Motor neuron (in vitro differentiated cells): ENCODE measurements around the gene SLC9A5. TPM values are rescaled to one million over a fixed set of nuclear protein-coding genes. Genes with fewer than 3 reads are reported as not detected.

Experiments
- ATAC-seq, 8 experiments: fragments of 200-7000 bp; cut with Tn5 transposase; replicated peaks in 6 of 8; 2 replicates each; pipeline ENCODE4 v1.8.0; 2021; ENCODE audit warnings: mild to moderate bottlenecking in 8 of 8, moderate library complexity in 8 of 8
- H3K27ac ChIP-seq, 2 donors: fragments of 250-450 bp; sonication (Bioruptor Pico); 2 replicates each; pipeline ENCODE4 v1.9.0; 2021; ENCODE audit warnings: antibody characterized with exemption in 2 of 2, mild to moderate bottlenecking in 2 of 2, moderate library complexity in 1 of 2
- H3K4me1 ChIP-seq, 2 donors: fragments of 250-450 bp; sonication (Bioruptor Pico); replicated peaks in 1 of 2; 2 replicates each; pipeline ENCODE4 v1.6.1; 2021; ENCODE audit warnings: antibody characterized with exemption in 2 of 2, mild to moderate bottlenecking in 2 of 2, moderate library complexity in 1 of 2
- H3K4me3 ChIP-seq, 5 donors: fragments of 250-450 bp; sonication (Bioruptor Pico); 2 replicates each; pipeline ENCODE4 v1.9.0; 2021; ENCODE audit warnings: antibody characterized with exemption in 5 of 5, mild to moderate bottlenecking in 5 of 5, moderate library complexity in 4 of 5
- WGBS, 10 experiments: fragments of 450-650 bp; shearing (Covaris generic); methylation state at CpG; one replicate each; pipeline ENCODE4 v1.0.0; 2022; 5-methylcytosine and 5-hydroxymethylcytosine counted together
- in situ Hi-C, 9 experiments: fragments of 400-800 bp; cut with MboI; loops; one replicate each; pipeline ENCODE4 v1.15.0; 2021; ENCODE audit warnings: low sequenced_read_pairs in 9 of 9, low pct_unique_long_range_greater_than_20kb in 2 of 9; ENCODE audit not compliant: unreplicated experiment in 9 of 9
- total RNA-seq, 8 experiments: library from RNA; unstranded; fragments of 300-600 nt; gene quantifications; 2 replicates each; pipeline versions ENCODE4 v1.2.3 to v1.2.4, GENCODE V29; 2022

The SLC9A5 gene
- total RNA-seq, 8 experiments from 2014 or later = 0.92 to 2.4 (median 1.4) TPM

DNA sequence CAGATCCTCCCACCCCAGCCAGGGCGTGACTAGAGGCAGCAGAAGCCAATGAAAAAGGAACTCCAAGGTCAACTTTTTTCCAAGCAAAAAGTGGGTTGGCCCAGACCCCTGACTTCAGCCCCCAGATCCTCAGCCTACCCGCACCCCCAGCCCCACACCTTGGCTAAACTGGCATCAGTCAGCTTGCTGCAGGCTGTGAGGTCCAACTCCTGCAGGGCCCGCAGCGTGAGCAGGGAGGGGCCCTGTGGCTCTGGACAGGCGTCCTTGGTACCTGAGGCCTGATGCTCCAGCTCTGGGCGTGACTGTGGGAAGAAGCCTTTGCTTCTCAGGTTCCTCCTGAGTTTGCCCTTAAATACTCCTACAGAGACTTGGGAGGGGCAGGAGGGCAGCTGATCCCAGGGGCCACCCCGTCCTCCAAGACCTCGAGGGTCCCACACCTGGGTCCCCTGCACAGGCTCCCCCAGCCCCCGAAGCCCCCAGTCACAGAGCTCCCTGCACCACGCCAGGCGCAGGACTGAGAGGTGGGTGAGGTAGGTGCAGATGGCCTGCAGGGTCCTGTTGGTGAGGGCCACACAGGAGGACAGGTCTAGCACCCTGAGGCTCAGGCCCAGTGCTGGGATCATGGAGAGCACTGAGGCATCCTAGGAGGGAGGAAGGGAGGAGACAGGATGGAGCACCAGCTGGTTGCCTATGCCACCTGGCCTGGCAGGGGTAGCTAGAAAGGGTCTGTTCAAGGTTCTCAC lies 40.5 kb upstream of the SLC9A5 start:
- Histone ChIP-seq H3K27ac (no peak overlapping the region), H3K4me3 (no peak overlapping the region), H3K4me1 (no peaks in the 10 kb centered on the region)
- WGBS, 10 experiments = 93% methylated on average over 2 of the region's 11 CpGs; no CpG with 5 or more reads in 9 of the 10 experiments
- in situ Hi-C loops = no loop called here
- no peak for ATAC-seq

DNA sequence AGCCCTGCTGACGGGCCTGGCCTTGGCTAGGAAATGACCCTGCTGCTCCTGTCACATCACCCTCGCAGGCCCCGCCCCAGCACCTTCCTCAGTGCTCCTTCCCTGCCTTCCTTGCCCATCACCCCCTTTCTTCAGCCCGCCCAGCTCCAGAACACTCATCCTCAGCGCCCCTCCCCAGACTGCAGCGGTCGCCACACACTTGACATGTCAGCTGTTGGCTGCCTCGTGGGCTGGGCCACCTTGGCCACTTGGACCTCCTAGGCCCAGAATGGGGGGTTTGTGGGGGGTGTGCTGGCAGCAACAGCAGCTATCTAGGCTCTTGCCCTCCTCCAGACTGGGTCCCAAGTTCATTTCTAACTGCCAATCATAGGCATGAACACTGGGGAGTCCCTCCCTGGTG lies 39.2 kb upstream of the SLC9A5 start:
- WGBS, 10 experiments = 67 to 80% methylated on average over 1 of the region's 8 CpGs; no CpG with 5 or more reads in 8 of the 10 experiments
- in situ Hi-C loops = no loop called here
- no peak for ATAC-seq
- H3K4me1 ChIP-seq = no peaks in the 10 kb centered on the region
- H3K27ac ChIP-seq = no peak overlapping the region
- no peak overlapping the region for H3K4me3 ChIP-seq

- WGBS, 10 experiments = 70 to 94% (median 80%) methylated on average over 2 to 6 of the region's 25 CpGs; no CpG with 5 or more reads in 7 of the 10 experiments
- H3K27ac ChIP-seq = no peak overlapping the region
- ATAC-seq = peak in 2 of 8 experiments; percentile 1 to 6
- no peaks in the 10 kb centered on the region for H3K4me1 ChIP-seq
- in situ Hi-C loops = no loop called here
- H3K4me3 ChIP-seq = no peak overlapping the region
These were observed 38.5 kb upstream of the SLC9A5 start for GRCh38 chr16:67210069-67210937.

DNA sequence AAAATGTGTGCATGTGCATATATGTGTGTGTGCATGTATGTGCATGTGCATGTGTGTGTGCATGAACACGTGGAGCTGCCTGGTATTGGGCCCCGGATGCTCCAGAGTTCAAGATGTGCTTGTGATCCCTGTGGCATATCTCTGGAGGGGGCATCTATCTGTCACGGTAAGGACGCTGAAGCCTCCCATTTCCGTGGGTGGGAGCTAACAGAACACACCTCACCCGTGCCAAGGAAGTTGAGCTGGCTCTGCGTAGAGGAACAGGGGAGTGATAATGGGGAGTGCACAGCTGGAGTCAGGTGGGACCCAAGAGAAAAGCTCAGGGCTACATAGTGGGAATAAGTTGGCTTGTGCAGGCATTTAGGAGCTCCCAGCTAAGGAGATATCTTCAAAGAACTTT lies 37.1 kb upstream of the SLC9A5 start:
- no peak overlapping the region for H3K27ac ChIP-seq
- whole genome bisulfite sequencing, 10 experiments = 57 to 90% (median 79%) methylated on average over 1 to 5 of the region's 7 CpGs; no CpG with 5 or more reads in 6 of the 10 experiments
- H3K4me3 ChIP-seq = no peak overlapping the region
- no peaks in the 10 kb centered on the region for H3K4me1 ChIP-seq
- ATAC-seq = peak in 1 of 8 experiments; percentile 13
- in situ Hi-C loops = no loop called here

GRCh38 chr16:67212766-67213165 lies 36.0 kb upstream of the SLC9A5 start:
- in situ Hi-C loops = no loop called here
- Histone ChIP-seq H3K27ac (no peak overlapping the region), H3K4me1 (no peaks in the 10 kb centered on the region), H3K4me3 (no peak overlapping the region)
- ATAC-seq = no peak

- in situ Hi-C loops = no loop called here
- no peak for ATAC-seq
- Histone ChIP-seq H3K4me3 (no peak overlapping the region), H3K4me1 (no peaks in the 10 kb centered on the region), H3K27ac (no peak overlapping the region)
- WGBS, 10 experiments = 14 to 93% (median 73%) methylated on average over 1 to 6 of the region's 8 CpGs; no CpG with 5 or more reads in 2 of the 10 experiments
These were observed 35.4 kb upstream of the SLC9A5 start for GRCh38 chr16:67213197-67214019.

DNA sequence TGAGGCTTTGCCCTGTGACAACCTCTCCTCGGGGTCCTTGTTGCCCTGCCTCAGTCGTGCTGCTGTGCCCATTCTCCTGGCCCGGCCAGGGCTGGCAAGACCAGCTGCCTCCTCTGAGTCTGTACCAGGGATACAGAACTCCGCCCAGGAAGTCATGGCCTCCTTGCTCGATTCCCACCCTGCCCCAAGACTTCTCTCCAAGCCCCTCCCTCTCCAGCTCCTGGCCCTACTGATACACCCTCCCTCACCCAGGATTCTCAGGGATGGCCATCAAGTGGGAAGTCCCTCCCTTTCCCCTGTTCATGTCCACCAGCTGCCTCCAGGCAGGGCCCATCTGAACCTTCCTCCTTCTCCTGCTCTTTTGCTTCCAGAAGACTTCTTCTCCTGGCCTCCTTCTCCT lies 33.1 kb upstream of the SLC9A5 start:
- no peak overlapping the region for H3K27ac ChIP-seq
- H3K4me1 ChIP-seq = no peaks in the 10 kb centered on the region
- H3K4me3 ChIP-seq = no peak overlapping the region
- WGBS, 10 experiments = 0 to 90% (median 54%) methylated on average over 1 to 3 of the region's 5 CpGs; no CpG with 5 or more reads in 4 of the 10 experiments
- in situ Hi-C loops = no loop called here
- ATAC-seq = peak in 3 of 8 experiments; percentile 79 to 95 (median 92)

DNA sequence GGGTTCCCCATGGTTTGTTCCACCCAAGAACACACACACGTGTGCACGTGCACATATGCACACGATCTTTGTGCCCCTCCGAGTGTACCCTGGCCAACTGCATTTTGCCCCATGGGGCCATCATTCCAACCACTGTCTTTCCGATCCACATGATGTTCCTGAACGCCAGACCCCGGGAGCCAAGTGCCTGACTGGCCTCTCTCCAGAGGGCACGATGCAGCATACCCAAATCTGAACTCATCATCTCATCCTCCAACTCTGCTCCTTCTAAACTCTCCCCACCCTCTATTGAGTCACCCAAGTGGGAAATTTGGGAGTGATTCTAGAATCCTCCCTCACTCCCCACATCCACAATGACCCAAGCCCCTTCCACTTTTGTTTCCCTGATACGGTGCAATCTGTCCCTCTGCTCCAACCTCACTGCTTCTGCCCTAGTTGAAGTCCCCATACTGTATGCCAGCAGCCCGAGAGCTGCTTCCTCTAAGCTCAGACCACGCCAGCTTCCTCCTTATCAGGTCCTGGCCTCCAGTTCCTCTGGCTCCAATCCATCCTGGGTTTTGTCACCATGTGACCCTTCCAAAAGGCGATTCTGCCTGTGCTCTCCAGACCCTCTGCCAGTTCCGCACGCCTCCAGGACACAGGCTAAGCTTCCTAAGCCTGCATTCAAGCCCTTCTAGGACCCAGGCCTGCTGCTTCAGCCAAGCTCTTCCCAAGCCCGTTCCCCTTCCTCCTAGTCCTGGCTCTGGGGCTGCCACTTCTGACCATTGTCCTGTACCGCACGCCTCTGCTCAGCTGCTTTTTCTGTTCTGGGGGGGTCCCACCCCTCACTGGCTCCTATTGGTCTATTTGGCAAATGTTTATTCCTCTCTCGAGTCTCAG lies 31.9 kb upstream of the SLC9A5 start:
- Histone ChIP-seq H3K4me1 (no peaks in the 10 kb centered on the region), H3K4me3 (no peak overlapping the region), H3K27ac (no peak overlapping the region)
- no peak for ATAC-seq
- in situ Hi-C loops = no loop called here
- 17 to 91% (median 78%) methylated on average over 1 to 12 of the region's 18 CpGs; no CpG with 5 or more reads in 1 of the 10 experiments for WGBS, 10 experiments

DNA sequence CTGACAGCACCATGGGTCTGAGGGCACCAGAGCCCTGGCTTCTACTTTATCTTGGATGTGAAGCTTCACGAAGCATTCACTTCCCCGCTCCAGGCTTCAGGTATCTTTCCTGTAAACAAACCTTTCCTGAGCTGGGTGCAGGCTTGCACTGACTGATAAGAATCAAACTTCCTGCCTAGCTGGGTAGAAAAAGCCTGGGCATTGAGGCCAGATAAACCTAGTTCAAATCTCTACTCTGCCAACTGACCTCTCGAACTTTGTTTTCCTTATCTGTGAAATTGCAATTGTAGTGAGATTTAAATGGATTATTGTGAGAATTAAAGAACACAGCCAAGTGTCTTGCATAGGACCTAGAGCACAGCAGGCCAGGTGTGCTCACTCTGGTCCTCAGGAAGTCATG lies 24.8 kb upstream of the SLC9A5 start:
- 40 to 89% (median 83%) methylated on average over 1 to 3 of the region's 3 CpGs; no CpG with 5 or more reads in 5 of the 10 experiments for WGBS, 10 experiments
- H3K4me3 ChIP-seq = no peak overlapping the region
- no peak for ATAC-seq
- in situ Hi-C loops = no loop called here
- peaks cover 11 to 12% of the 10 kb centered on the region in 2 donors for H3K4me1 ChIP-seq
- H3K27ac ChIP-seq = no peak overlapping the region

- ATAC-seq = no peak
- Histone ChIP-seq H3K27ac (peak overlapping the region; percentile 63 to 66), H3K4me1 (peaks cover 11 to 12% of the 10 kb centered on the region in 2 donors), H3K4me3 (peak overlapping the region; percentile 69 to 99 (median 93))
- 0 to 9% (median 1%) methylated on average over 1 to 10 of the region's 12 CpGs; no CpG with 5 or more reads in 5 of the 10 experiments for WGBS, 10 experiments
- in situ Hi-C loops = loop anchor here in 1 of 9 experiments (25.0 kb wide), 1 partner anchor 186 kb away; the partner anchor contains the start of gene ZDHHC1
These were observed 22.4 kb upstream of the SLC9A5 start for GRCh38 chr16:67226295-67226803.

DNA sequence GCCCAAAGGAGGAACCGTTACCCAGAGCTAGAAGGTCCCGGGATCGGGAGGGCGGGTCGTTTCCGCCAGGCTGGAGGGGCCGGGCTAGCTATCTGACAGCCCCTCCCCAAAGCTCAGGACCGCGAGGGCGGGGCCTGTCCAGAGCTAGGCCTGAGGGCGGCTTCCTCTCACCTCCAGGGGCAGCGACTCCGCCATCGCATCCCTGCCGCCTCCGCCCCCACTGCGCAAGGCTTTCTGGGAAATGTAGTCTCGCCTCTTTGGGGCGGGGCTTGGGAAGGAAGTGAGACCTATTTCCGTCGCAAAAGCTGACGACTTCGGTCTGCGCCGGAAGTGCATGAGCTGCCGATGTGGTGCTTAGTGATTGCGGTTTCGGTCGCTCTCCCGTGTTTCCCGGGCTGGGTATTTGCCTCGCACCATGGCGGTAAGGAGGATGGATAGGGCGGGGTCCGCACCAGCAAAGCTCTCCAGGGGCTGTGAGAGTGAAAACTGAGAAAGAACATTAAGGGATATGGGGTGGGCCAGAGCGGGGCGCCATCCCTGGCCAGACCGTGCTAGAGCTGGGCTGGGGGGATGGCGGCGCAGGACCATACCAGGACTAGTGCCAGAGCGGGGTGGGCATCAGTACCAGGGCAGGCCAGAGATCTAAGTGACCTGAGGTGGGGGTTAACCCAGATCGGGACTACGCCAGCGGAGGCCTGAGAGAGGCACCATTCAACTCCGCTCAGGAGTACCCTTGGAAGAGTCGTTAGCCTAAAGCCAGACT lies 21.8 kb upstream of the SLC9A5 start, which contains the start of gene TMEM208:
TSS of gene TMEM208 (plus strand) at position 327 of the 763 bp plus-strand sequence. CDS start at position 416, 89 bp downstream.
- in situ Hi-C loops = loop anchor here in 1 of 9 experiments (25.0 kb wide), 1 partner anchor 185 kb away; the partner anchor contains the start of gene ZDHHC1
- H3K27ac ChIP-seq = peak within 1 kb of the TSS; percentile 94 to 96

More for the DNA sequence above, 21.8 kb upstream of the SLC9A5 start, which contains the start of gene TMEM208:
- Histone ChIP-seq H3K4me3 (peak within 1 kb of the TSS; percentile 69 to 99 (median 93)), H3K4me1 (peaks cover 11 to 12% of the 10 kb centered on the region in 2 donors)
- WGBS, 10 experiments = 0 to 3% (median 0%) methylated on average over 4 to 12 of the region's 46 CpGs; no CpG with 5 or more reads in 4 of the 10 experiments
- ATAC-seq = peak; percentile 88 to 96 (median 90)
